HFF-Myc (cell line): Measurements from ENCODE around the gene COMMD1.

Source experiments
- DNase-seq: peaks from one replicate; pipeline ENCODE4 v3.0.0-alpha.2; 2011; ENCODE audit warnings: low read depth; ENCODE audit errors: extremely low read depth
- H3K4me3 ChIP-seq: replicated peaks from 2 replicates; pipeline ENCODE4 v1.5.1; 2011; ENCODE audit warnings: low read depth, mild to moderate bottlenecking, control low read depth, low read length
- CTCF ChIP-seq: IDR thresholded peaks from 2 replicates; pipeline ENCODE4 v1.5.1; 2012; ENCODE audit warnings: mild to moderate bottlenecking, low read depth, low read length, control low read depth; ENCODE audit errors: missing control alignments

COMMD1 gene

DNA sequence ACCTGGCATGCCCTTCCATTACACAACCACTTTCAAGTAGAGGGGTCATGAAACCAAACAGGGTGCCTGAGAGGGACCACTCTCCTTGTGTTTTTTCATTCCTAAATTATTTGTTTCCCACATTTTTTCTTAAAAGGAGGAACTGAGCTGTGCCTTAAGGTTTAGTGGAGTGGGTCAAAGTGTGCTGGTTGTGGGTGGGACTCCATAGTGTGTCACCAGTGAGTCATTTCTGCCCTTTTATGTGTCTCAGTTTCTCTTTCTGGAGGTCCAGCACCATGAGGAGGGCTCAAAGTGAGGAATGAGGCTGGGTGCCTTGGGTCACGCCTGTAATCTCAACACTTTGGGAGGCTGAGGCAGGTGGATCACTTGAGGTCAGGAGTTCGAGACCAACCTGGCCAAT is 37.8 kb downstream of the COMMD1 start:
- no peak for TF ChIP-seq CTCF
- no peak overlapping the region for H3K4me3 ChIP-seq
- no peak for DNase-seq

GRCh38 chr2:61946666-61947065 is 41.2 kb downstream of the COMMD1 start:
- H3K4me3 ChIP-seq = no peak overlapping the region
- no peak for DNase-seq
- TF ChIP-seq CTCF = no peak

- DNase-seq = no peak
- TF ChIP-seq CTCF = no peak
- H3K4me3 ChIP-seq = no peak overlapping the region
Observed at GRCh38 chr2:61948661-61949457, 43.4 kb downstream of the COMMD1 start.

- no peak for TF ChIP-seq CTCF
- no peak overlapping the region for H3K4me3 ChIP-seq
- DNase-seq = no peak
Observed at GRCh38 chr2:61949458-61949713, 43.9 kb downstream of the COMMD1 start.

GRCh38 chr2:61949714-61950560 is 44.5 kb downstream of the COMMD1 start:
- no peak for TF ChIP-seq CTCF
- DNase-seq = no peak
- no peak overlapping the region for H3K4me3 ChIP-seq

DNA sequence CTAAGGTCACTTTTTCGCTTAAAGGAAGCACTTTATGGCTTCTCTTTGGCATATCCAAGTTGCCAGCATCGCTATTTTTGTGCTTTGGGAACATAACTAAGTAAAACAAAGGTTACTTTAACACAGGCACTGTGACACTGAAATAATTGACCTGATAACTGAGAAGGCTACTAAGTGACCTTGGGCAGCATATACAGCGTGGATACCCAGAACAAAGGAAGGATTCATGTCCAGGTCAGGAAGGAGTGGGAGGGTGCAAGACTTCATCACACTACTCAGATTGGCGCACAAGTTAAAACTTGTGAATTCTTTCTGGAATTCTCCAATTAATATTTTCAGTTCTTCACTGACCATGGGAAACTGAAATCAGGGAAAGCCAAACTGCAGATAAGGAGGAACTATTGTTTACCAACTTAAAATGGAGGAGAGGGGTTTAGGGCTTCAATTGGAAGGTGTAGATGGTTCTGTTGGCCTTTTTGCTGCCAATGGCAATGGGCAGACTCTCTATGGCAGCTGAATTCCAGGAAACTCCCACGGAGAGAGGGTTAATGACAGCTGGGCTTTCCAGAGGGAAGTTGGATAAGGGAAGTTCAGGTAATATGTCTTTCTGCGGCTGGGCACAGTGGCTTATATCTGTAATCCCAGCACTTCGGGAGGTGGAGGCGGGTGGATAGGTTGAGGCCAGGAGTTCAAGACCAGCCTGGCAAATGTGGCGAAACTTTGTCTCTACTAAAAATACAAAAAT is 45.3 kb downstream of the COMMD1 start:
- no peak for TF ChIP-seq CTCF
- DNase-seq = no peak
- no peak overlapping the region for H3K4me3 ChIP-seq
